HG02981 (cell line): Measurements from ENCODE around the gene KREMEN1.

Experiments
- ATAC-seq: cut with Tn5 transposase; IDR thresholded peaks from one replicate; pipeline ENCODE4 v1.9.1; 2021; ENCODE audit warnings: mild to moderate bottlenecking, moderate library complexity; ENCODE audit not compliant: unreplicated experiment

The KREMEN1 gene

GRCh38 chr22:29175312-29175835, 102.5 kb downstream of the KREMEN1 start:
- ATAC-seq = no peak

- no peak for ATAC-seq
These were observed 111.4 kb downstream of the KREMEN1 start for GRCh38 chr22:29183971-29184848.

- no peak for ATAC-seq
These were observed 112.1 kb downstream of the KREMEN1 start for GRCh38 chr22:29184849-29185490.

- ATAC-seq = no peak
These were observed 113.5 kb downstream of the KREMEN1 start for GRCh38 chr22:29186302-29186701.

GRCh38 chr22:29187831-29188230, 115.0 kb downstream of the KREMEN1 start:
- no peak for ATAC-seq

- no peak for ATAC-seq
These were observed 117.2 kb downstream of the KREMEN1 start for GRCh38 chr22:29190051-29190450.

GRCh38 chr22:29190918-29191317, 118.1 kb downstream of the KREMEN1 start:
- ATAC-seq = no peak

GRCh38 chr22:29193021-29193420, 120.2 kb downstream of the KREMEN1 start:
- no peak for ATAC-seq

- ATAC-seq = no peak
These were observed 121.3 kb downstream of the KREMEN1 start for GRCh38 chr22:29194184-29194583.

- no peak for ATAC-seq
These were observed 122.5 kb downstream of the KREMEN1 start for GRCh38 chr22:29195118-29195963.

- no peak for ATAC-seq
These were observed 123.3 kb downstream of the KREMEN1 start for GRCh38 chr22:29195964-29196666.

- ATAC-seq = no peak
These were observed 124.3 kb downstream of the KREMEN1 start for GRCh38 chr22:29197096-29197495.

GRCh38 chr22:29198240-29198639, 125.4 kb downstream of the KREMEN1 start:
- ATAC-seq = no peak

- no peak for ATAC-seq
These were observed 127.0 kb downstream of the KREMEN1 start for GRCh38 chr22:29199702-29200400.

GRCh38 chr22:29200901-29201300, 128.1 kb downstream of the KREMEN1 start:
- ATAC-seq = no peak

- no peak for ATAC-seq
These were observed 128.9 kb downstream of the KREMEN1 start for GRCh38 chr22:29201782-29202181.

GRCh38 chr22:29202212-29203192, 129.7 kb downstream of the KREMEN1 start:
- ATAC-seq = peak; percentile 72
